ENCODE measurements around the gene MUC4. TPM values are rescaled to one million over a fixed set of nuclear protein-coding genes. Genes with fewer than 3 reads are reported as not detected.

Gene MUC4
- total and polyA plus RNA-seq, 9 of the 15 experiments (the other 6 are each of a cell fraction or from before 2014, with no cell fraction given), result under 0.01 to 0.21 (median 0.10) TPM; not detected in 4

DNA sequence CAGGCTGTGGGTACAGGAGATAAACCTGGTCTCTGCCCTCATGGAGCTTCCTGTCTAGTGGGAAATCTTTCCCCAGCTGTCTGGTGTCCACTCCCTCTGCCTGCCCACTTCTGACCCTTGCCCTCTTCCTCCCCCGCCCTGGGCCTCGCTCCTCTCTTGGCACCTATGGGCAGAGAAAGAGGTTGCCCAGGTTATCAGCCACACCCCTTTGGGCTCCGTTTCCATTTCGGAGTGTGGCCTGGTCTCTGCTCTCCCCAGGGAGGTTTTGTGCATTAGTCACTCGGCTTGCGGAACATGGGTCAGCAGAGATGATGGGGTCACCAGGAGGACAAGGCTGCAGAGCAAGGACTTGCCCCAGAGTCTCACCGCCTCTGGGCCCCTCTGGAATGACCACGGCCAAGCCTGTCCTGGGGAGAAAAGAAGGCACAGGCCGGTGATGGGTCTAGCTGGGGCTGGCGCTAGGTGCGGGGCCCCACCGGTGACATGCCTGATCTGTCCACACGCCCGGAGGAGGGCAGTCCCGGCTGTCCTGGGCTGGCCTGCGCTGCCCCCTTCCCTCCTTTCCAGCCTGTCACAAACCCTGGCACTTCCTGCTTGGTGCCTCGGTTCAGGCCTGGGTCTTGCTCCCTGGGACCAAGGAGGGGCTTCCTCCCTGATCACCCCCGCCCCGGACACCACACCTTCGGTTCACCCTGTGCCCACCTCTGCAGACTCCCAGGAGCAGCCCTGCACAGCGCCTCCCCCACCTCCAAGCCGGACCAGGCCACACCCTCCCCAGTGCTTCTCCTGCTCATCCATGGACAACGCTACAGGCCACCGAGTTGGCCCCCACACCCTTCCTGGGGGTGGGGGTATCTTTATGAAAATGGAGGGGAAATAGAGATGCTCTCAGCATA lies 35.6 kb upstream of the MUC4 start:
- Histone ChIP-seq H3K4me2 (ENCODE audit: insufficient read depth, low read length) (no peak overlapping the region), H3K4me3 (no peak overlapping the region), H2AFZ (ENCODE audit: low read depth, low read length) (no peak overlapping the region), H3K36me3 (ENCODE audit: control insufficient read depth, insufficient read depth, low read length) (no peaks in the 10 kb centered on the region), H3K9me3 (replicated peaks; ENCODE audit: control insufficient read depth, insufficient read depth, low read depth, low read length) (no peaks in the 10 kb centered on the region), H3K27ac (ENCODE audit: extremely low read depth, low read depth, low read length) (no peak overlapping the region), H3K79me2 (ENCODE audit: control insufficient read depth, insufficient read depth, low read length) (no peaks in the 10 kb centered on the region), H4K20me1 (replicated peaks; ENCODE audit: control insufficient read depth, insufficient read depth, low read length) (no peaks in the 10 kb centered on the region), H3K27me3 (ENCODE audit: control insufficient read depth in 2 of 2, insufficient read depth in 2 of 2, low read length in 2 of 2) (no peaks in the 10 kb centered on the region), H3K9ac (ENCODE audit: insufficient read depth in 1 of 2, low read depth in 2 of 2, low read length in 2 of 2) (no peak overlapping the region), H3K9me1 (ENCODE audit: control insufficient read depth, insufficient read depth, low read length) (no peaks in the 10 kb centered on the region), H3K4me1 (replicated peaks in 1 of 2; ENCODE audit: control insufficient read depth in 2 of 2, insufficient read depth in 2 of 2, low read length in 2 of 2) (peaks cover 6 to 26% of the 10 kb centered on the region in 2 experiments; a peak in 4 of 5 replicates)
- ATAC-seq (no peak), DNase-seq (ENCODE audit: extremely low read depth in 1 of 4, low spot score in 3 of 4) (no peak), FAIRE-seq (no peak)
- CTCF ChIA-PET (ENCODE audit: low intra/inter-chr PET ratio), result interaction anchor here (1.0 kb wide), 1 partner anchor 12 kb away, joined by 3 read pairs; no protein-coding TSS in a partner anchor
- in situ Hi-C loops (cut with MboI) (no loop called here), intact Hi-C loops (cut with micrococcal nuclease) (no loop called here)
- 54% methylated on average over 23 of the region's 24 CpGs for WGBS (ENCODE audit: insufficient coverage, low coverage, missing lambda C conversion rate)
- no TSS peak for BruUV-seq (replicated peaks)
- POLR2A ChIA-PET, result interaction anchor here (0.6 kb wide), 1 partner anchor 14 kb away, joined by 3 read pairs; no protein-coding TSS in a partner anchor
- TF ChIP-seq ZNF239 (CRISPR knock-in tag; IDR thresholded peaks at IDR 0.05) (no peak), LEF1 (IDR thresholded peaks at IDR 0.05) (no peak), POLR2G (IDR thresholded peaks at IDR 0.05; ENCODE audit: low read depth, low read length) (no peak), TCFL5 (CRISPR knock-in tag; conservative IDR thresholded peaks at IDR 0.05) (no peak), TRIM24 (IDR thresholded peaks at IDR 0.05) (peak; percentile 13 to 22; a peak in 1 of 4 replicates), ZNF316 (IDR thresholded peaks at IDR 0.05) (peak; percentile 42), ZBTB7A (IDR thresholded peaks at IDR 0.05; ENCODE audit: borderline replicate concordance, control insufficient read depth, low read depth, low read length) (0 out of 2 replicates have a peak, but pooled peaks have one; percentile 23), ZNF408 (CRISPR knock-in tag; IDR thresholded peaks at IDR 0.05; ENCODE audit: low read depth) (no peak)
- TF ChIP-seq, protein P1, sequence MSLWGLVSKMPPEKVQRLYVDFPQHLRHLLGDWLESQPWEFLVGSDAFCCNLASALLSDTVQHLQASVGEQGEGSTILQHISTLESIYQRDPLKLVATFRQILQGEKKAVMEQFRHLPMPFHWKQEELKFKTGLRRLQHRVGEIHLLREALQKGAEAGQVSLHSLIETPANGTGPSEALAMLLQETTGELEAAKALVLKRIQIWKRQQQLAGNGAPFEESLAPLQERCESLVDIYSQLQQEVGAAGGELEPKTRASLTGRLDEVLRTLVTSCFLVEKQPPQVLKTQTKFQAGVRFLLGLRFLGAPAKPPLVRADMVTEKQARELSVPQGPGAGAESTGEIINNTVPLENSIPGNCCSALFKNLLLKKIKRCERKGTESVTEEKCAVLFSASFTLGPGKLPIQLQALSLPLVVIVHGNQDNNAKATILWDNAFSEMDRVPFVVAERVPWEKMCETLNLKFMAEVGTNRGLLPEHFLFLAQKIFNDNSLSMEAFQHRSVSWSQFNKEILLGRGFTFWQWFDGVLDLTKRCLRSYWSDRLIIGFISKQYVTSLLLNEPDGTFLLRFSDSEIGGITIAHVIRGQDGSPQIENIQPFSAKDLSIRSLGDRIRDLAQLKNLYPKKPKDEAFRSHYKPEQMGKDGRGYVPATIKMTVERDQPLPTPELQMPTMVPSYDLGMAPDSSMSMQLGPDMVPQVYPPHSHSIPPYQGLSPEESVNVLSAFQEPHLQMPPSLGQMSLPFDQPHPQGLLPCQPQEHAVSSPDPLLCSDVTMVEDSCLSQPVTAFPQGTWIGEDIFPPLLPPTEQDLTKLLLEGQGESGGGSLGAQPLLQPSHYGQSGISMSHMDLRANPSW (CRISPR knock-in tag; IDR thresholded peaks at IDR 0.05), result no peak

Measured in K562 (cell line).